HG03378 (cell line): Measurements from ENCODE around the gene TET3.

ENCODE experiments used
- ATAC-seq: cut with Tn5 transposase; IDR thresholded peaks from one replicate; pipeline ENCODE4 v1.9.1; 2021; ENCODE audit warnings: mild to moderate bottlenecking, moderate library complexity; ENCODE audit not compliant: unreplicated experiment

Gene TET3

GRCh38 chr2:74028741-74029140 lies 44.0 kb downstream of the TET3 start:
- ATAC-seq: no peak

GRCh38 chr2:74029714-74030397 lies 45.1 kb downstream of the TET3 start:
- no peak for ATAC-seq

GRCh38 chr2:74031221-74031620 lies 46.5 kb downstream of the TET3 start:
- no peak for ATAC-seq

- no peak for ATAC-seq
Measured at GRCh38 chr2:74031959-74032287, 47.2 kb downstream of the TET3 start.

- ATAC-seq: no peak
Measured at GRCh38 chr2:74033375-74033774, 48.7 kb downstream of the TET3 start.
